Lower leg skin (tissue), 4 donors: Measurements from ENCODE around the gene ZMYND8. TPM values are rescaled to one million over a fixed set of nuclear protein-coding genes. Genes with fewer than 3 reads are reported as not detected.

ENCODE experiments used
- DNase-seq, 2 donors: peaks; one replicate each; pipeline ENCODE4 v3.0.0-alpha.2; 2019; ENCODE audit warnings: low spot score in 2 of 2
- H3K4me3 ChIP-seq: fragments of 200-600 bp; sonication (generic); 2 replicates; pipeline ENCODE4 v1.5.1; 2017; ENCODE audit warnings: mild to moderate bottlenecking, low read depth; ENCODE audit not compliant: poor library complexity, severe bottlenecking
- POLR2A ChIP-seq, 2 donors: fragments of 450-650 bp; IDR thresholded peaks; one replicate each; pipeline ENCODE4 v1.6.1; 2016 to 2017; ENCODE audit warnings: antibody characterized with exemption in 2 of 2, mild to moderate bottlenecking in 1 of 2, moderate library complexity in 1 of 2
- WGBS, 2 donors: methylation state at CpG; one replicate each; pipeline ENCODE4 v1.1.5; 2018; 5-methylcytosine and 5-hydroxymethylcytosine counted together
- intact Hi-C: fragments of 100-400 bp; cut with DNase I; formaldehyde crosslinking; loops from one replicate; pipeline ENCODE4 v1.15.0; 2023; ENCODE audit warnings: low total_unique reads
- total RNA-seq, 4 donors: library from RNA; depleted of rRNA; stranded (reverse); fragments of >200 nt; gene quantifications; one replicate each; pipeline ENCODE4 v1.1.0, GENCODE V29; 2016
- TF ChIP-seq, protein P1 (sequence below), 3 donors: fragments of 450-650 bp; IDR thresholded peaks; one replicate each; pipeline ENCODE4 v1.5.1; 2016; ENCODE audit warnings: antibody characterized with exemption in 3 of 3, mild to moderate bottlenecking in 3 of 3, moderate library complexity in 2 of 3

ZMYND8 gene
- total RNA-seq, 4 donors from 2014 or later: 42.2 to 79.0 (median 65.4) TPM

DNA sequence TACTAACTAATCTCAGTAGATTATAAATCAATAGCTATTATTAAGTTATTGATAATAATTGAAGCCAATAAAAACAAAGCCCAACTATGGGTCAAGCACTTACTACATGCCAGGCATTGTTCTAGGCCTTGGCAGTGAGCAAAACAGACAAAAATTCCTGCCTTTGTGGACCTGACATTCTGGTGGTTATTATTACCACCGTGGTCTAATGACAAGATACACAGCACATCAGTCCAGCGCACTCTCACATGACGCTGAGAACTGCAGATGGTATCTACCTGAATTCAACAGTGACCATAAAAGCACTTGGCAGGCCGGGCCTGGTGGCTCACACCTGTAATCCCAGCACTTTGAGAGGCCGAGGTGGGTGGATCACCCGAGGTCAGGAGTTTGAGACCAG lies 121.4 kb downstream of the ZMYND8 start:
- TF ChIP-seq, protein P1, sequence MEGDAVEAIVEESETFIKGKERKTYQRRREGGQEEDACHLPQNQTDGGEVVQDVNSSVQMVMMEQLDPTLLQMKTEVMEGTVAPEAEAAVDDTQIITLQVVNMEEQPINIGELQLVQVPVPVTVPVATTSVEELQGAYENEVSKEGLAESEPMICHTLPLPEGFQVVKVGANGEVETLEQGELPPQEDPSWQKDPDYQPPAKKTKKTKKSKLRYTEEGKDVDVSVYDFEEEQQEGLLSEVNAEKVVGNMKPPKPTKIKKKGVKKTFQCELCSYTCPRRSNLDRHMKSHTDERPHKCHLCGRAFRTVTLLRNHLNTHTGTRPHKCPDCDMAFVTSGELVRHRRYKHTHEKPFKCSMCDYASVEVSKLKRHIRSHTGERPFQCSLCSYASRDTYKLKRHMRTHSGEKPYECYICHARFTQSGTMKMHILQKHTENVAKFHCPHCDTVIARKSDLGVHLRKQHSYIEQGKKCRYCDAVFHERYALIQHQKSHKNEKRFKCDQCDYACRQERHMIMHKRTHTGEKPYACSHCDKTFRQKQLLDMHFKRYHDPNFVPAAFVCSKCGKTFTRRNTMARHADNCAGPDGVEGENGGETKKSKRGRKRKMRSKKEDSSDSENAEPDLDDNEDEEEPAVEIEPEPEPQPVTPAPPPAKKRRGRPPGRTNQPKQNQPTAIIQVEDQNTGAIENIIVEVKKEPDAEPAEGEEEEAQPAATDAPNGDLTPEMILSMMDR (IDR thresholded peaks at IDR 0.05): no peak
- no peak for TF ChIP-seq POLR2A (IDR thresholded peaks at IDR 0.05)
- intact Hi-C loops: no loop called here
- H3K4me3 ChIP-seq: no peak overlapping the region
- WGBS, 2 donors: 95 to 97% methylated on average over 6 of the region's 6 CpGs
- DNase-seq: no peak

DNA sequence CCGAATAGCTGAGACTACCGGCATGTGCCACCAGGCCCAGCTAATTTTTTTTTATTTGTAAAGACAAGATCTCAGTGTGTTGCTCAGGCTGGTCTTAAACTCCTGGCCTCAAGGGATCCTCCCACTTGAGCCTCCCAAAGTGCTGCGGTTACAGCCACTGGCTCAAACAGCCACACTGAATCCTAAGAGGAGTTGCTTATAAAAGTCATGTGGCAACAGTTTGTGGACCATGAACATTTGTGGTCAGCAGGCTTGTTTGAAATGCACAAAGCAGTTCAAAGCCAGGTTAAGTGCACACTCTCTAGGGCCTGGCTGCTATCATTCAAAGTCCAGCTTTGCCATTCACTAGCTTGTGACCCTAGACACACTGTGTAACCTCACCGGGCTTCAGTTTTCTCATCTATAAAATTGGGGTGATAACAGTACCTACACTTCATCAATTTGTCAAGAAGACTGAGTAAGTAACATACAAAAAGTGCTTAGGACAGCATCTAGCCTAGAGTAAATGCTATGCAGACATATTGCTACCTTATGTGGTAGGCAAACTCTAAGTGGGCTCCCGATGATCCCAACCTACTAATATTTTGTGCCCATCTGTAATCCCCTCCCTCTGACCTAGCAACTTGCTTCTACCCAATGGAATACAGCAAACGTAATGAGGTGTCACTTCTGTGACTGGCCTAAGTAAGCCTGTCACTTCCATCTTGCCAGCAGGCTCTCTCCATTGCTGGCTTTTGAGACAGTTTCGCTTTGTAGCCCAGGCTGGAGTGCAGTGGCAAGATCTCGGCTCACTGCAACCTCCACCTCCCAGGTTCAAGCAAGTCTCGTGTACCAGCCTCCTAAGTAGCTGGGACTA lies 122.9 kb downstream of the ZMYND8 start:
- no peak for TF ChIP-seq POLR2A (IDR thresholded peaks at IDR 0.05)
- TF ChIP-seq, protein P1 (IDR thresholded peaks at IDR 0.05): peak in 1 of 3 donors; percentile 95
- intact Hi-C loops: no loop called here
- H3K4me3 ChIP-seq: no peak overlapping the region
- 94% methylated on average over 9 of the region's 9 CpGs for WGBS, 2 donors
- DNase-seq: no peak

DNA sequence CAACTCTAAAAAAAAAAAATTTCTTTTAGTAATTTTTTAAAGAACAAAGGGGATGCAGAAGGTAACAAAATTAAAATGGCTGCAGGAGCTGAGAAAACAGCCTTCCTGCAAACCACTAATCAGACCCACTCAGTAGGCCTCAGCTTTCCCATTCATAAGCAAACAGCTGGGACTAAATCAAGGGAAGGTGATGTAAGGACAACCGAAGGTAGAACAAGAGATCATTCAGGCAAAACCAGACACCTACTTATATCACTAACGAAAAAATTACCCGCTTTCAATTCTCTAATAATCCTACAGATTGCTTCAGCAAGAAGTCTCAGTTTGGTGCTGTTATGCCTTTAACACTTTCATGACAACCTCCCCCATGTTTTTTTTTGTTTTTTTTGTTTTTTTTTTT lies 124.0 kb downstream of the ZMYND8 start:
- intact Hi-C loops: no loop called here
- WGBS, 2 donors: 91 to 97% methylated on average over 3 of the region's 3 CpGs
- TF ChIP-seq POLR2A (IDR thresholded peaks at IDR 0.05): no peak
- TF ChIP-seq, protein P1 (IDR thresholded peaks at IDR 0.05): no peak
- no peak overlapping the region for H3K4me3 ChIP-seq
- DNase-seq: no peak

DNA sequence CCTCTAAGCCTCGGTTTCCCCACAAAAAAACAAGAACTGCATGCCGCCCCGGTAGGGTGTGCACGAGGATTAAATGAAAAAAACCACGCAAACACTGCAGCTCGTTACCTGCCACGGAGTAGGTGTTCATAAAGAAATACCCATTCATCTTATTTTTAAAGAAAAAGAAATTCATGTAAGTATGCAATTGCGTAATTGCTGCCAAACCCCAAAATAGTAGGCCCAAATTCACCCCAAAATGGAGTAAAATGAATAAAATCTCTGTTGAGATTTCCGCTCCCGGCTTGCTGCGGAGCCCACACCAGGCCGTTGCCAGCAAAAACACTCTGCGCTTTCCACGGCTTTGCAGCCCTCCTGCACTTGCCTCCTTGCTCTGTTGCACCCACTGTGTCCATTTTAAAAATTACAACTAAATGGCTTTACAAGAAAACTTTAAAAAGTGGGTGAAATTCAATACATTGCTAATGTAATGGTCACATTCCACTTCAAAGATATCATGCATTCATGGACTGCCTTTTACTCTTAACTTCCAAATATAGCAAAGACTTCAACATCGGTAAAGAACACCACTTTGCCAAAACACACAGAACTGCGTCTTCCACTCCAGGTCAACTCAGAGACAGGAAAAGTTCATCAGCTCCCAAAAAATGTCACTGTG lies 125.0 kb downstream of the ZMYND8 start:
- no peak overlapping the region for H3K4me3 ChIP-seq
- DNase-seq: no peak
- intact Hi-C loops: no loop called here
- 95% methylated on average over 16 of the region's 16 CpGs for WGBS, 2 donors
- no peak for TF ChIP-seq POLR2A (IDR thresholded peaks at IDR 0.05)
- TF ChIP-seq, protein P1 (IDR thresholded peaks at IDR 0.05): no peak

DNA sequence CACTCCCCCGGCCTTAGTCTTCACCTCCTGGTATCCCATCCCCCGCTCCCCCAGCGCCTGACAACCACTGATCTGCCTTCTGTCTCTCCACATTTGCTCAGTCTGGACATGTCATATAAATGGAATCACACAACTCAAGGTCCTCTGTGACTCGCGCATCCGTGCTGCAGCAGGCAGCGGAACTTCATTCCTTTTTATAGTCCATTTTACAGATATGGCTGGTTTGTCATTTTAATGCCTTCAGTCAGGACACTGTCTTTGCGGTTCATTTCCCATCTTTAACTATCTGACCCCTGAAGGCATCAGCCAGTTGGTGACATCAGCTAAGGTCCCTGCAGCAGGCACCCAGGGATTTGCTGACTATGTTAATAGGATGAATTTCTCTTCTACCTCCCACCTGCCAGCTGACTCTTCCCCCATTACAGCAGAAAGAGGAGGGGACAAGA lies 125.7 kb downstream of the ZMYND8 start:
- H3K4me3 ChIP-seq: no peak overlapping the region
- no peak for DNase-seq
- TF ChIP-seq POLR2A (IDR thresholded peaks at IDR 0.05): no peak
- TF ChIP-seq, protein P1 (IDR thresholded peaks at IDR 0.05): no peak
- 94 to 96% methylated on average over 8 of the region's 8 CpGs for WGBS, 2 donors
- intact Hi-C loops: no loop called here
